Gastrocnemius medialis (tissue), 4 donors: Measurements from ENCODE around the gene ZMYM1. TPM values are rescaled to one million over a fixed set of nuclear protein-coding genes. Genes with fewer than 3 reads are reported as not detected.

Experiments used
- ATAC-seq, 2 donors: fragments of 150-250 bp; one replicate each; pipeline ENCODE4 v1.9.1; 2016
- DNase-seq, 2 donors: peaks; one replicate each; pipeline ENCODE4 v3.0.0-alpha.2; 2019
- H3K27ac ChIP-seq, 4 donors: fragments of 200-600 bp; sonication (generic); 1 replicate in 1 of 4; 2 replicates in 3 of 4; pipeline ENCODE4 v1.5.1; 2016 to 2018; ENCODE audit warnings: mild to moderate bottlenecking in 2 of 4, moderate library complexity in 1 of 4
- H3K27me3 ChIP-seq, 3 donors: fragments of 200-600 bp; sonication (generic) in 2 of 3; 1 replicate in 1 of 3; 2 replicates in 2 of 3; pipeline versions ENCODE4 v1.5.1 to v1.6.0; 2016 to 2019; ENCODE audit warnings: mild to moderate bottlenecking in 1 of 3, moderate library complexity in 1 of 3
- H3K36me3 ChIP-seq, 2 donors: fragments of 200-600 bp; sonication (generic) in 1 of 2; one replicate each; pipeline ENCODE4 v1.5.1; 2017 to 2018
- H3K4me1 ChIP-seq, 2 donors: fragments of 200-600 bp; sonication (generic) in 1 of 2; one replicate each; pipeline ENCODE4 v1.5.1; 2016 to 2017; ENCODE audit warnings: mild to moderate bottlenecking in 2 of 2
- H3K4me3 ChIP-seq, 4 donors: fragments of 200-600 bp; sonication (generic) in 3 of 4; 1 replicate in 1 of 4; 2 replicates in 3 of 4; pipeline ENCODE4 v1.5.1; 2016 to 2019; ENCODE audit warnings: mild to moderate bottlenecking in 2 of 4
- H3K9me3 ChIP-seq, 3 donors: fragments of 200-600 bp; sonication (generic) in 2 of 3; 1 replicate in 1 of 3; 2 replicates in 2 of 3; pipeline ENCODE4 v1.5.1; 2016 to 2019
- POLR2A ChIP-seq, 2 donors: fragments of 450-650 bp; IDR thresholded peaks; one replicate each; pipeline ENCODE4 v1.6.1; 2017; ENCODE audit warnings: antibody characterized with exemption in 2 of 2, mild to moderate bottlenecking in 2 of 2, moderate library complexity in 2 of 2
- in situ Hi-C, 4 donors: fragments of 200-750 bp; cut with MboI; loops; one replicate each; pipeline versions ENCODE4 v1.15.0 to v1.8.0; 2017; ENCODE audit warnings: low sequenced_read_pairs in 4 of 4
- intact Hi-C: fragments of 100-400 bp; cut with DNase I; formaldehyde crosslinking; loops from one replicate; pipeline ENCODE4 v1.15.1; 2023; ENCODE audit warnings: low total_unique reads
- total RNA-seq, 4 donors: library from RNA; depleted of rRNA; stranded (reverse); fragments of >200 nt; gene quantifications; one replicate each; pipeline versions ENCODE4 v1.1.0 to v1.2.3, GENCODE V29; 2016
- TF ChIP-seq, protein P1 (sequence below), 5 experiments: fragments of 450-650 bp in 3 of 5; fragments of 200-600 bp in 2 of 5; sonication (generic) in 2 of 5; IDR thresholded peaks in 4 of 5; conservative IDR thresholded peaks in 1 of 5; 1 replicate in 4 of 5; 2 replicates in 1 of 5; pipeline ENCODE4 v1.5.1; 2016 to 2019; ENCODE audit warnings: antibody characterized with exemption in 5 of 5, mild to moderate bottlenecking in 3 of 5, moderate library complexity in 3 of 5

The ZMYM1 gene
- total RNA-seq, 4 donors from 2014 or later: 1.8 to 7.6 (median 3.6) TPM

- no peaks in the 10 kb centered on the region for H3K36me3 ChIP-seq
- TF ChIP-seq, protein P1, sequence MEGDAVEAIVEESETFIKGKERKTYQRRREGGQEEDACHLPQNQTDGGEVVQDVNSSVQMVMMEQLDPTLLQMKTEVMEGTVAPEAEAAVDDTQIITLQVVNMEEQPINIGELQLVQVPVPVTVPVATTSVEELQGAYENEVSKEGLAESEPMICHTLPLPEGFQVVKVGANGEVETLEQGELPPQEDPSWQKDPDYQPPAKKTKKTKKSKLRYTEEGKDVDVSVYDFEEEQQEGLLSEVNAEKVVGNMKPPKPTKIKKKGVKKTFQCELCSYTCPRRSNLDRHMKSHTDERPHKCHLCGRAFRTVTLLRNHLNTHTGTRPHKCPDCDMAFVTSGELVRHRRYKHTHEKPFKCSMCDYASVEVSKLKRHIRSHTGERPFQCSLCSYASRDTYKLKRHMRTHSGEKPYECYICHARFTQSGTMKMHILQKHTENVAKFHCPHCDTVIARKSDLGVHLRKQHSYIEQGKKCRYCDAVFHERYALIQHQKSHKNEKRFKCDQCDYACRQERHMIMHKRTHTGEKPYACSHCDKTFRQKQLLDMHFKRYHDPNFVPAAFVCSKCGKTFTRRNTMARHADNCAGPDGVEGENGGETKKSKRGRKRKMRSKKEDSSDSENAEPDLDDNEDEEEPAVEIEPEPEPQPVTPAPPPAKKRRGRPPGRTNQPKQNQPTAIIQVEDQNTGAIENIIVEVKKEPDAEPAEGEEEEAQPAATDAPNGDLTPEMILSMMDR (IDR thresholded peaks at IDR 0.05 in 4 of 5, conservative IDR thresholded peaks at IDR 0.05 in 1 of 5): no peak
- TF ChIP-seq POLR2A (IDR thresholded peaks at IDR 0.05): no peak
- no peak overlapping the region for H3K4me3 ChIP-seq
- intact Hi-C loops (loop anchor here (10.0 kb wide), 1 partner anchor 184 kb away; the partner anchor contains the start of gene SMIM12), in situ Hi-C loops (loop anchor here in 1 of 4 donors (10.0 kb wide), 1 partner anchor 56 kb away; no protein-coding TSS in a partner anchor)
- no peak for ATAC-seq
- DNase-seq: no peak
- no peaks in the 10 kb centered on the region for H3K4me1 ChIP-seq
- no peaks in the 10 kb centered on the region for H3K27me3 ChIP-seq
- no peak overlapping the region for H3K27ac ChIP-seq
- H3K9me3 ChIP-seq: no peaks in the 10 kb centered on the region
These were observed 40.5 kb upstream of the ZMYM1 start for GRCh38 chr1:35038723-35039122.

GRCh38 chr1:35043498-35043897 is 35.7 kb upstream of the ZMYM1 start:
- DNase-seq (no peak), ATAC-seq (no peak)
- intact Hi-C loops (no loop called here), in situ Hi-C loops (no loop called here)
- H3K9me3 ChIP-seq: no peaks in the 10 kb centered on the region
- H3K27me3 ChIP-seq: no peaks in the 10 kb centered on the region
- H3K36me3 ChIP-seq: no peaks in the 10 kb centered on the region
- no peak overlapping the region for H3K4me3 ChIP-seq
- H3K4me1 ChIP-seq: no peaks in the 10 kb centered on the region
- H3K27ac ChIP-seq: no peak overlapping the region
- TF ChIP-seq, protein P1 (IDR thresholded peaks at IDR 0.05 in 4 of 5, conservative IDR thresholded peaks at IDR 0.05 in 1 of 5): no peak
- no peak for TF ChIP-seq POLR2A (IDR thresholded peaks at IDR 0.05)

GRCh38 chr1:35044431-35044830 is 34.8 kb upstream of the ZMYM1 start:
- ATAC-seq (no peak), DNase-seq (no peak)
- Histone ChIP-seq H3K27me3 (no peaks in the 10 kb centered on the region), H3K36me3 (no peaks in the 10 kb centered on the region), H3K9me3 (no peaks in the 10 kb centered on the region), H3K27ac (no peak overlapping the region), H3K4me3 (no peak overlapping the region), H3K4me1 (no peaks in the 10 kb centered on the region)
- intact Hi-C loops (no loop called here), in situ Hi-C loops (no loop called here)
- TF ChIP-seq, protein P1 (IDR thresholded peaks at IDR 0.05 in 4 of 5, conservative IDR thresholded peaks at IDR 0.05 in 1 of 5): no peak
- TF ChIP-seq POLR2A (IDR thresholded peaks at IDR 0.05): no peak

DNA sequence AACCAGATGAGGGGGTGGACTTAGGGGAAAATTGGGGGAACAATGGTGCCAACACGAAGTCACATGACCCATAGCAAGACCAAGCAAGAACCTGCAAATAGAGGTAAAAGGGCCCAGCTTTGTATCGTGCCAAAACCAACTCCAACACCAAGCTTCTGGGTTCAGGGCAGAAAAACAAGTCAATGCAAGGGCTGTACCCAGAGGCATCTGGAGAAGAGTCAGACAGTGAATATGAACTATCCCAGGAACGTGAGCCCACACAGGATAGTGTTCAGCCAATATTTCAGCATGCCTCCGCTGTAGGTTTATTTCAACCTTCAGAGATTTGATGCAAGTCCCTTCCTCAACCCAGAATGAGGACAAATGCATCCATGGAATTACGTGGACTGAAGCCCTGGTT is 32.5 kb upstream of the ZMYM1 start:
- in situ Hi-C loops (no loop called here), intact Hi-C loops (no loop called here)
- ATAC-seq (no peak), DNase-seq (no peak)
- H3K9me3 ChIP-seq: no peaks in the 10 kb centered on the region
- TF ChIP-seq, protein P1 (IDR thresholded peaks at IDR 0.05 in 4 of 5, conservative IDR thresholded peaks at IDR 0.05 in 1 of 5): no peak
- no peak for TF ChIP-seq POLR2A (IDR thresholded peaks at IDR 0.05)
- no peaks in the 10 kb centered on the region for H3K36me3 ChIP-seq
- H3K27ac ChIP-seq: no peak overlapping the region
- peaks cover 0 to 3% (median 0%) of the 10 kb centered on the region in 3 donors for H3K27me3 ChIP-seq
- no peaks in the 10 kb centered on the region for H3K4me1 ChIP-seq
- H3K4me3 ChIP-seq: no peak overlapping the region
